Measurements from ENCODE around the gene S100A1. TPM values are rescaled to one million over a fixed set of nuclear protein-coding genes. Genes with fewer than 3 reads are reported as not detected.

Gene S100A1
- total and polyA plus RNA-seq, 10 of the 15 experiments (the other 5 are each of a cell fraction or from before 2014, with no cell fraction given): 0.13 to 0.29 TPM; not detected in 8

DNA sequence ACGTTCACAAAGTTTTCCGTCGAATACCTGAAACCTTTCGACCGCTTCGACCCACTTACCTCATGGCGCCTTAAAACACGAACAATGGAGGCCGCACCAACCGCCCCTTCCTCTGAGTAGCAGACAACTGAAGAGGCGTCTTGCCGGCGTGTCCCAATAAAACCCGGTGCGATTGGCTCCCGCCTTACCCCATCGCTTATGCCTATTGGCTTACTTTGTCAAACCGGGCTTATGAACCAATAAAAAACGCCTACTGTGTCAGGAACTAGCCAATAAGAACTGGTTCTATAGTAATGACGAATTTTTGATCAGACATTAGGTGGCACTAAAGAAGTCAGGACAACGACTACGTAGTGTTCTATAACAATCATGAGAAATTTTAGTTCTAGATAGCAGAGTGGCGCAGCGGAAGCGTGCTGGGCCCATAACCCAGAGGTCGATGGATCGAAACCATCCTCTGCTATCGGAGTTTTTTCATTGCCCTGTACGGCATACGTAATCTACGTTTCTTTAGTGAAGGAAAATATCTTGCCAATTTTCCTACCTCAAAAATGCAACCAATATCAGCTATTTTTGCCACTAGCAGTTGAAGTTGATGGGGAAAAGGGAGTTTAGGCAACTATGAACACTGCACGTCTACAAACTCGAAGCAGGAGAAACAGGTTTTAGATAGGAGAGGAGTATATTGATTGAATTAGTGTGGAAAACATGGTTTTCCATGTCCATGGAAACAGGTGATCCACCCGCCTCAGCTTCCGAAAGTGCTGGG, 42.8 kb downstream of the S100A1 start, which contains the start of gene ILF2:
Gene ILF2, minus strand, starts transcription at position 135 of the 769 bp plus-strand sequence. Its CDS starts 71 bp downstream, at position 64.
- FAIRE-seq (peak; percentile 94), DNase-seq (ENCODE audit: low read depth, low spot score) (peak; percentile 100), ATAC-seq (peak; percentile 95)
- H3K79me2 ChIP-seq (ENCODE audit: control insufficient read depth, insufficient read depth, low read length): peaks cover 24% of the 10 kb centered on the region
- peak within 1 kb of the TSS; percentile 94 for H3K9ac ChIP-seq (ENCODE audit: control insufficient read depth, insufficient read depth, low read length)
- no peaks in the 10 kb centered on the region for H3K9me3 ChIP-seq (replicated peaks; ENCODE audit: control insufficient read depth, insufficient read depth, low read length)
- no peaks in the 10 kb centered on the region for H4K20me1 ChIP-seq (ENCODE audit: control insufficient read depth, insufficient read depth)
- peak within 1 kb of the TSS; percentile 85 for H3K27ac ChIP-seq (ENCODE audit: control insufficient read depth, insufficient read depth)
- ChIA-PET RAD21 (ENCODE audit: unreplicated experiment) (interaction anchor here (0.8 to 3.6 kb wide), 6 partner anchors 36 to 316 kb away, joined by 3 to 14 read pairs (median 6); partner anchors contain the start of genes JTB and RAB13), CTCF (interaction anchor here (1.2 to 7.5 kb wide), 9 partner anchors 37 to 307 kb away, joined by 3 to 43 read pairs (median 6); partner anchors contain the start of genes CHTOP and JTB), SMC1A (ENCODE audit: uncharacterized antibody, unreplicated experiment) (interaction anchor here (0.7 to 2.1 kb wide), 10 partner anchors 28 to 274 kb away, joined by 3 to 11 read pairs (median 4); partner anchors contain the start of genes CHTOP, S100A1 and S100A13), POLR2A (interaction anchor here (0.6 to 1.5 kb wide), 7 partner anchors 37 to 293 kb away, joined by 3 to 5 read pairs (median 4); partner anchors contain the start of gene CHTOP)
- H3K36me3 ChIP-seq (ENCODE audit: control insufficient read depth in 2 of 2, insufficient read depth in 2 of 2, low read length in 1 of 2): peaks cover 6 to 24% of the 10 kb centered on the region in 2 experiments
- peak within 1 kb of the TSS; percentile 85 for H3K4me2 ChIP-seq (ENCODE audit: control insufficient read depth, insufficient read depth)
- H3K4me1 ChIP-seq (ENCODE audit: control insufficient read depth, insufficient read depth, low read length): peaks cover 4% of the 10 kb centered on the region; the same call in 1 of the 2 replicates
- H3K4me3 ChIP-seq: peak within 1 kb of the TSS; percentile 99
- WGBS (ENCODE audit: insufficient coverage, insufficient replicate concordance, low lambda C conversion rate, missing lambda C conversion rate): 1% methylated on average over 35 of the region's 35 CpGs
- BruUV-seq (replicated peaks): no TSS peak
- no peaks in the 10 kb centered on the region for H3K27me3 ChIP-seq (replicated peaks in 1 of 2; ENCODE audit: control insufficient read depth in 2 of 2, insufficient read depth in 2 of 2, low read length in 1 of 2)
- H2AFZ ChIP-seq (ENCODE audit: control insufficient read depth, low read depth, low read length): peak within 1 kb of the TSS; percentile 79
- intact Hi-C loops (cut with micrococcal nuclease; ENCODE audit: unreplicated experiment): loop anchor here (1.0 to 5.0 kb wide), 5 partner anchors 36 to 316 kb away; partner anchors contain the start of genes CHTOP and RAB13
- in situ Hi-C loops (cut with MboI): no loop called here
- no peak for TF ChIP-seq RCOR1 (conservative IDR thresholded peaks at IDR 0.05; ENCODE audit: low read depth, low read length)
- peak; percentile 38 for TF ChIP-seq RELA (IDR thresholded peaks at IDR 0.05; ENCODE audit: borderline replicate concordance, partially characterized antibody)
- TF ChIP-seq MXI1 (IDR thresholded peaks at IDR 0.05; ENCODE audit: low read depth, low read length): peak; percentile 83; the same call in 1 of the 2 replicates
- peak; percentile 67; the same call in 1 of the 2 replicates for TF ChIP-seq SMARCA5 (IDR thresholded peaks at IDR 0.05)
- TF ChIP-seq RBBP5 (conservative IDR thresholded peaks at IDR 0.05): no peak
- peak; percentile 82 for TF ChIP-seq RFX5 (IDR thresholded peaks at IDR 0.05; ENCODE audit: low read depth, low read length)
- peak; percentile 22; the same call in 1 of the 2 replicates for TF ChIP-seq IRF4 (IDR thresholded peaks at IDR 0.05; ENCODE audit: low read depth, low read length)
- no peak for TF ChIP-seq MYB (IDR thresholded peaks at IDR 0.05; ENCODE audit: borderline replicate concordance, low read depth, low read length)
- TF ChIP-seq ATF7 (IDR thresholded peaks at IDR 0.05; ENCODE audit: low read depth): peak; percentile 94
- no peak for TF ChIP-seq STAT3 (IDR thresholded peaks at IDR 0.05; ENCODE audit: low read depth, low read length)
- TF ChIP-seq, protein P1, sequence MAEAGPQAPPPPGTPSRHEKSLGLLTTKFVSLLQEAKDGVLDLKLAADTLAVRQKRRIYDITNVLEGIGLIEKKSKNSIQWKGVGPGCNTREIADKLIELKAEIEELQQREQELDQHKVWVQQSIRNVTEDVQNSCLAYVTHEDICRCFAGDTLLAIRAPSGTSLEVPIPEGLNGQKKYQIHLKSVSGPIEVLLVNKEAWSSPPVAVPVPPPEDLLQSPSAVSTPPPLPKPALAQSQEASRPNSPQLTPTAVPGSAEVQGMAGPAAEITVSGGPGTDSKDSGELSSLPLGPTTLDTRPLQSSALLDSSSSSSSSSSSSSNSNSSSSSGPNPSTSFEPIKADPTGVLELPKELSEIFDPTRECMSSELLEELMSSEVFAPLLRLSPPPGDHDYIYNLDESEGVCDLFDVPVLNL (IDR thresholded peaks at IDR 0.05; ENCODE audit: low read depth, low read length): 0 out of 2 replicates have a peak, but pooled peaks have one; percentile 57
- TF ChIP-seq EZH2 (IDR thresholded peaks at IDR 0.05; ENCODE audit: borderline replicate concordance, control insufficient read depth, low read depth, low read length): no peak
- TF ChIP-seq ETV6 (conservative IDR thresholded peaks at IDR 0.05 in 1 of 2, IDR thresholded peaks at IDR 0.05 in 1 of 2; ENCODE audit: borderline replicate concordance in 1 of 2, low read depth in 1 of 2): no peak; a peak in 1 of 4 replicates
- TF ChIP-seq, protein P2, sequence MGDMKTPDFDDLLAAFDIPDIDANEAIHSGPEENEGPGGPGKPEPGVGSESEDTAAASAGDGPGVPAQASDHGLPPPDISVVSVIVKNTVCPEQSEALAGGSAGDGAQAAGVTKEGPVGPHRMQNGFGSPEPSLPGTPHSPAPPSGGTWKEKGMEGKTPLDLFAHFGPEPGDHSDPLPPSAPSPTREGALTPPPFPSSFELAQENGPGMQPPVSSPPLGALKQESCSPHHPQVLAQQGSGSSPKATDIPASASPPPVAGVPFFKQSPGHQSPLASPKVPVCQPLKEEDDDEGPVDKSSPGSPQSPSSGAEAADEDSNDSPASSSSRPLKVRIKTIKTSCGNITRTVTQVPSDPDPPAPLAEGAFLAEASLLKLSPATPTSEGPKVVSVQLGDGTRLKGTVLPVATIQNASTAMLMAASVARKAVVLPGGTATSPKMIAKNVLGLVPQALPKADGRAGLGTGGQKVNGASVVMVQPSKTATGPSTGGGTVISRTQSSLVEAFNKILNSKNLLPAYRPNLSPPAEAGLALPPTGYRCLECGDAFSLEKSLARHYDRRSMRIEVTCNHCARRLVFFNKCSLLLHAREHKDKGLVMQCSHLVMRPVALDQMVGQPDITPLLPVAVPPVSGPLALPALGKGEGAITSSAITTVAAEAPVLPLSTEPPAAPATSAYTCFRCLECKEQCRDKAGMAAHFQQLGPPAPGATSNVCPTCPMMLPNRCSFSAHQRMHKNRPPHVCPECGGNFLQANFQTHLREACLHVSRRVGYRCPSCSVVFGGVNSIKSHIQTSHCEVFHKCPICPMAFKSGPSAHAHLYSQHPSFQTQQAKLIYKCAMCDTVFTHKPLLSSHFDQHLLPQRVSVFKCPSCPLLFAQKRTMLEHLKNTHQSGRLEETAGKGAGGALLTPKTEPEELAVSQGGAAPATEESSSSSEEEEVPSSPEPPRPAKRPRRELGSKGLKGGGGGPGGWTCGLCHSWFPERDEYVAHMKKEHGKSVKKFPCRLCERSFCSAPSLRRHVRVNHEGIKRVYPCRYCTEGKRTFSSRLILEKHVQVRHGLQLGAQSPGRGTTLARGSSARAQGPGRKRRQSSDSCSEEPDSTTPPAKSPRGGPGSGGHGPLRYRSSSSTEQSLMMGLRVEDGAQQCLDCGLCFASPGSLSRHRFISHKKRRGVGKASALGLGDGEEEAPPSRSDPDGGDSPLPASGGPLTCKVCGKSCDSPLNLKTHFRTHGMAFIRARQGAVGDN (IDR thresholded peaks at IDR 0.05): 0 out of 2 replicates have a peak, but pooled peaks have one; percentile 26
- TF ChIP-seq POLR2AphosphoS2 (IDR thresholded peaks at IDR 0.05; ENCODE audit: low read depth, low read length): peak; percentile 78; the same call in 1 of the 2 replicates
- TF ChIP-seq STAT1 (conservative IDR thresholded peaks at IDR 0.05): peak; percentile 83; the same call in 1 of the 2 replicates
- no peak; the same call in 1 of the 2 replicates for TF ChIP-seq RAD51 (IDR thresholded peaks at IDR 0.05)
- no peak; the same call in 1 of the 2 replicates for TF ChIP-seq RB1 (IDR thresholded peaks at IDR 0.05; ENCODE audit: borderline replicate concordance)
